SU-DHL-6 (cell line): ENCODE results near the gene ASTN2.

Source experiments
- H2AFZ ChIP-seq: fragments of 200-600 bp; sonication (generic); 2 replicates; pipeline ENCODE4 v1.6.1; 2014; ENCODE audit warnings: low read depth, mild to moderate bottlenecking, moderate library complexity, mixed read lengths, antibody characterized with exemption, low read length; ENCODE audit not compliant: severe bottlenecking
- H3F3A ChIP-seq: fragments of 200-600 bp; shearing (Covaris generic); 2 replicates; pipeline ENCODE4 v1.6.0; 2016; ENCODE audit warnings: antibody characterized with exemption, mild to moderate bottlenecking; ENCODE audit not compliant: insufficient read depth
- H3K27ac ChIP-seq: fragments of 200-600 bp; sonication (generic); 2 replicates; pipeline ENCODE4 v1.5.1; 2016; ENCODE audit warnings: low read depth, mild to moderate bottlenecking, low read length, moderate library complexity, mixed read lengths
- H3K27me3 ChIP-seq: fragments of 200-600 bp; sonication (generic), shearing (Covaris generic); 2 replicates; pipeline ENCODE4 v1.6.0; 2014; ENCODE audit warnings: mild to moderate bottlenecking, low read length
- H3K36me3 ChIP-seq: fragments of 200-600 bp; sonication (generic); 2 replicates; pipeline ENCODE4 v1.6.1; 2014; ENCODE audit warnings: mild to moderate bottlenecking, low read length, mixed read lengths
- H3K4me2 ChIP-seq: fragments of 300-600, 200-600 bp; shearing (Covaris generic), sonication (generic); 2 replicates; pipeline ENCODE4 v1.6.0; 2014; ENCODE audit warnings: low read length, low read depth, mild to moderate bottlenecking; ENCODE audit not compliant: poor library complexity, severe bottlenecking
- H3K4me3 ChIP-seq: fragments of 200-600 bp; sonication (generic); 2 replicates; pipeline ENCODE4 v1.5.1; 2014; ENCODE audit warnings: antibody characterized with exemption, low read length, mild to moderate bottlenecking, mixed read lengths; ENCODE audit not compliant: insufficient read depth, poor library complexity, severe bottlenecking
- H3K79me2 ChIP-seq: fragments of 200-600 bp; sonication (generic); 2 replicates; pipeline ENCODE4 v1.6.1; 2014; ENCODE audit warnings: mild to moderate bottlenecking, low read length, moderate library complexity; ENCODE audit not compliant: insufficient read depth
- H3K9ac ChIP-seq: fragments of 200-600 bp; sonication (generic); 2 replicates; pipeline ENCODE4 v1.7.0; 2014; ENCODE audit warnings: mild to moderate bottlenecking, low read length
- H3K9me2 ChIP-seq: fragments of 200-600 bp; sonication (generic); replicated peaks from 2 replicates; pipeline ENCODE4 v1.6.1; 2014; ENCODE audit warnings: low read length; ENCODE audit not compliant: insufficient read depth
- H3K9me3 ChIP-seq: fragments of 200-600 bp; sonication (generic); 2 replicates; pipeline ENCODE4 v1.6.1; 2014; ENCODE audit warnings: low read length, mixed read lengths; ENCODE audit not compliant: insufficient read depth
- H4K20me1 ChIP-seq: fragments of 200-600 bp; sonication (generic); 2 replicates; pipeline ENCODE4 v1.6.1; 2014; ENCODE audit warnings: low read depth, mild to moderate bottlenecking, antibody characterized with exemption, low read length, moderate library complexity, mixed read lengths
- CTCF ChIP-seq: fragments of 200-600 bp; sonication (generic); IDR thresholded peaks from one replicate; pipeline ENCODE4 v1.5.1; 2017; ENCODE audit warnings: antibody characterized with exemption, mild to moderate bottlenecking, low read length, moderate library complexity; ENCODE audit not compliant: insufficient read depth, poor library complexity, severe bottlenecking
- EZH2phosphoT487 ChIP-seq: fragments of 200-600 bp; sonication (generic), shearing (Covaris generic); conservative IDR thresholded peaks from 2 replicates; pipeline ENCODE4 v1.6.1; 2018; ENCODE audit warnings: mild to moderate bottlenecking, antibody characterized with exemption, low read length, moderate library complexity, mixed read lengths

Gene ASTN2

GRCh38 chr9:117103438-117104110, 311.3 kb downstream of the ASTN2 start:
- H3K27ac ChIP-seq: no peak overlapping the region
- no peak for TF ChIP-seq CTCF
- TF ChIP-seq EZH2phosphoT487: no peak
- H2AFZ ChIP-seq: no peak overlapping the region
- H3F3A ChIP-seq: no peaks in the 10 kb centered on the region
- no peaks in the 10 kb centered on the region for H4K20me1 ChIP-seq
- H3K4me3 ChIP-seq: no peak overlapping the region
- H3K9me2 ChIP-seq: no peaks in the 10 kb centered on the region
- H3K27me3 ChIP-seq: no peaks in the 10 kb centered on the region
- H3K36me3 ChIP-seq: no peaks in the 10 kb centered on the region
- H3K9ac ChIP-seq: no peak overlapping the region
- H3K79me2 ChIP-seq: no peaks in the 10 kb centered on the region
- no peaks in the 10 kb centered on the region for H3K9me3 ChIP-seq
- H3K4me2 ChIP-seq: no peak overlapping the region

- Histone ChIP-seq H3K27ac (no peak overlapping the region), H3K4me3 (no peak overlapping the region), H4K20me1 (no peaks in the 10 kb centered on the region), H3F3A (no peaks in the 10 kb centered on the region), H3K79me2 (no peaks in the 10 kb centered on the region), H3K9ac (no peak overlapping the region), H3K27me3 (no peaks in the 10 kb centered on the region), H3K9me3 (no peaks in the 10 kb centered on the region), H3K4me2 (no peak overlapping the region), H3K9me2 (no peaks in the 10 kb centered on the region), H3K36me3 (no peaks in the 10 kb centered on the region), H2AFZ (no peak overlapping the region)
- no peak for TF ChIP-seq CTCF
- no peak for TF ChIP-seq EZH2phosphoT487
Measured at GRCh38 chr9:117101008-117101407, 313.8 kb downstream of the ASTN2 start.

DNA sequence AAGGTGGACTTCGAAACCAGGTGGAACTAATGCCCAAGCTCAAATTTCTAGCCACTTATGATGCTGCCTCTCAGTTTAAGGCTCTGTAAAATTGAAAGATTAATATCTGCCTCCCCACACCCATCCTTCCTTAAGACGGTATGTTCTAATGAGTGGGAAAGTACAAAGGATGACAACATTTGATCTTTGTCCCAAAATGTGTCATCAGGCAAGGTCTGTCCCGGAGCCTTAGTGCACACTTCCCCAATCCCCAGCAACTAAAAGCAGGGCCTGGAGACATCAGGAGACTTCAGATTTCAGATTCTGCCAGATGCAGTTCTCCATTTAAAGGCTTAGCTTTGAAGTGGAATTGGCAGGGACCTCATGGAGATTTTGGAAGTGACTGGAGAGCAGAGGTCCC, 316.5 kb downstream of the ASTN2 start:
- H3K4me2 ChIP-seq: no peak overlapping the region
- H3K27me3 ChIP-seq: no peaks in the 10 kb centered on the region
- H3K9me3 ChIP-seq: no peaks in the 10 kb centered on the region
- no peaks in the 10 kb centered on the region for H3K79me2 ChIP-seq
- H2AFZ ChIP-seq: no peak overlapping the region
- no peaks in the 10 kb centered on the region for H3F3A ChIP-seq
- H4K20me1 ChIP-seq: no peaks in the 10 kb centered on the region
- no peak overlapping the region for H3K4me3 ChIP-seq
- no peak overlapping the region for H3K27ac ChIP-seq
- TF ChIP-seq CTCF: no peak
- TF ChIP-seq EZH2phosphoT487: no peak
- no peaks in the 10 kb centered on the region for H3K36me3 ChIP-seq
- H3K9ac ChIP-seq: no peak overlapping the region
- H3K9me2 ChIP-seq: no peaks in the 10 kb centered on the region
